KMS-11 (cell line): Measurements from ENCODE around the gene PDE8B.

ENCODE experiments used
- H2AFZ ChIP-seq: fragments of 200-600 bp; sonication (generic); 2 replicates; pipeline ENCODE4 v1.6.1; 2016; ENCODE audit warnings: antibody characterized with exemption, mixed run types, low read depth
- H3K27ac ChIP-seq: fragments of 200-600 bp; sonication (generic); 2 replicates; pipeline ENCODE4 v1.6.1; 2016; ENCODE audit warnings: mild to moderate bottlenecking, mixed run types
- H3K27me3 ChIP-seq: fragments of 200-600 bp; sonication (generic); 2 replicates; pipeline ENCODE4 v1.6.1; 2017; ENCODE audit warnings: mild to moderate bottlenecking, low read depth, mixed run types, moderate library complexity; ENCODE audit not compliant: insufficient read depth
- H3K36me3 ChIP-seq: fragments of 200-600 bp; sonication (generic); 2 replicates; pipeline ENCODE4 v1.6.1; 2017; ENCODE audit warnings: mild to moderate bottlenecking, mixed run types; ENCODE audit not compliant: insufficient read depth
- H3K4me1 ChIP-seq: fragments of 200-600 bp; sonication (generic); 2 replicates; pipeline ENCODE4 v1.6.1; 2016; ENCODE audit warnings: mild to moderate bottlenecking, low read depth, mixed run types; ENCODE audit not compliant: poor library complexity, severe bottlenecking
- H3K4me2 ChIP-seq: fragments of 200-600 bp; sonication (generic); 2 replicates; pipeline ENCODE4 v1.7.0; 2016; ENCODE audit warnings: mild to moderate bottlenecking, mixed run types
- H3K4me3 ChIP-seq: fragments of 200-600 bp; sonication (generic); IDR thresholded peaks from 2 replicates; pipeline ENCODE4 v1.6.1; 2017; ENCODE audit warnings: low read depth, low read length, mixed read lengths; ENCODE audit not compliant: insufficient read depth
- H3K79me2 ChIP-seq: fragments of 200-600 bp; sonication (generic); 2 replicates; pipeline ENCODE4 v1.6.1; 2016; ENCODE audit warnings: low read depth, mixed run types; ENCODE audit not compliant: insufficient read depth
- H3K9ac ChIP-seq: fragments of 200-600 bp; sonication (generic); 2 replicates; pipeline ENCODE4 v1.6.1; 2016; ENCODE audit warnings: mild to moderate bottlenecking, mixed run types
- H4K20me1 ChIP-seq: fragments of 200-600 bp; sonication (generic); 2 replicates; pipeline ENCODE4 v1.6.1; 2016; ENCODE audit warnings: mild to moderate bottlenecking, mixed run types; ENCODE audit not compliant: insufficient read depth
- CTCF ChIP-seq: fragments of 200-600 bp; sonication (generic); conservative IDR thresholded peaks from 2 replicates; pipeline ENCODE4 v1.6.1; 2017; ENCODE audit warnings: low read depth, mild to moderate bottlenecking, antibody characterized with exemption, low read length, moderate library complexity, mixed read lengths

The PDE8B gene

GRCh38 chr5:77295863-77296378 is 85.4 kb downstream of the PDE8B start:
- H2AFZ ChIP-seq: no peak overlapping the region
- no peak overlapping the region for H3K4me2 ChIP-seq
- no peak for TF ChIP-seq CTCF
- H3K4me1 ChIP-seq: no peaks in the 10 kb centered on the region
- H3K27ac ChIP-seq: no peak overlapping the region
- no peak overlapping the region for H3K4me3 ChIP-seq
- H3K79me2 ChIP-seq: no peaks in the 10 kb centered on the region
- no peak overlapping the region for H3K9ac ChIP-seq
- no peaks in the 10 kb centered on the region for H4K20me1 ChIP-seq
- no peaks in the 10 kb centered on the region for H3K27me3 ChIP-seq
- H3K36me3 ChIP-seq: no peaks in the 10 kb centered on the region

GRCh38 chr5:77298146-77298545 is 87.7 kb downstream of the PDE8B start:
- Histone ChIP-seq H2AFZ (no peak overlapping the region), H3K36me3 (no peaks in the 10 kb centered on the region), H3K4me3 (no peak overlapping the region), H3K27ac (no peak overlapping the region), H3K79me2 (no peaks in the 10 kb centered on the region), H3K4me2 (no peak overlapping the region), H3K9ac (no peak overlapping the region), H3K4me1 (no peaks in the 10 kb centered on the region), H3K27me3 (no peaks in the 10 kb centered on the region), H4K20me1 (no peaks in the 10 kb centered on the region)
- no peak for TF ChIP-seq CTCF

- Histone ChIP-seq H3K4me1 (no peaks in the 10 kb centered on the region), H3K27ac (no peak overlapping the region), H3K4me3 (no peak overlapping the region), H3K9ac (no peak overlapping the region), H3K36me3 (no peaks in the 10 kb centered on the region), H3K79me2 (no peaks in the 10 kb centered on the region), H3K4me2 (no peak overlapping the region), H4K20me1 (no peaks in the 10 kb centered on the region), H3K27me3 (no peaks in the 10 kb centered on the region), H2AFZ (no peak overlapping the region)
- no peak for TF ChIP-seq CTCF
Observed at GRCh38 chr5:77300451-77300850, 90.0 kb downstream of the PDE8B start.

GRCh38 chr5:77301447-77301883 is 91.0 kb downstream of the PDE8B start:
- Histone ChIP-seq H2AFZ (no peak overlapping the region), H3K4me3 (no peak overlapping the region), H3K27me3 (no peaks in the 10 kb centered on the region), H4K20me1 (no peaks in the 10 kb centered on the region), H3K4me2 (no peak overlapping the region), H3K36me3 (no peaks in the 10 kb centered on the region), H3K9ac (no peak overlapping the region), H3K79me2 (no peaks in the 10 kb centered on the region), H3K4me1 (no peaks in the 10 kb centered on the region), H3K27ac (no peak overlapping the region)
- no peak for TF ChIP-seq CTCF

- Histone ChIP-seq H3K9ac (no peak overlapping the region), H2AFZ (no peak overlapping the region), H3K4me2 (no peak overlapping the region), H3K36me3 (no peaks in the 10 kb centered on the region), H3K27me3 (no peaks in the 10 kb centered on the region), H3K4me1 (no peaks in the 10 kb centered on the region), H3K27ac (no peak overlapping the region), H3K79me2 (no peaks in the 10 kb centered on the region), H4K20me1 (no peaks in the 10 kb centered on the region), H3K4me3 (no peak overlapping the region)
- TF ChIP-seq CTCF: no peak
Observed at GRCh38 chr5:77302247-77302646, 91.8 kb downstream of the PDE8B start.
